ENCODE measurements around the gene ALPP.

The ALPP gene

DNA sequence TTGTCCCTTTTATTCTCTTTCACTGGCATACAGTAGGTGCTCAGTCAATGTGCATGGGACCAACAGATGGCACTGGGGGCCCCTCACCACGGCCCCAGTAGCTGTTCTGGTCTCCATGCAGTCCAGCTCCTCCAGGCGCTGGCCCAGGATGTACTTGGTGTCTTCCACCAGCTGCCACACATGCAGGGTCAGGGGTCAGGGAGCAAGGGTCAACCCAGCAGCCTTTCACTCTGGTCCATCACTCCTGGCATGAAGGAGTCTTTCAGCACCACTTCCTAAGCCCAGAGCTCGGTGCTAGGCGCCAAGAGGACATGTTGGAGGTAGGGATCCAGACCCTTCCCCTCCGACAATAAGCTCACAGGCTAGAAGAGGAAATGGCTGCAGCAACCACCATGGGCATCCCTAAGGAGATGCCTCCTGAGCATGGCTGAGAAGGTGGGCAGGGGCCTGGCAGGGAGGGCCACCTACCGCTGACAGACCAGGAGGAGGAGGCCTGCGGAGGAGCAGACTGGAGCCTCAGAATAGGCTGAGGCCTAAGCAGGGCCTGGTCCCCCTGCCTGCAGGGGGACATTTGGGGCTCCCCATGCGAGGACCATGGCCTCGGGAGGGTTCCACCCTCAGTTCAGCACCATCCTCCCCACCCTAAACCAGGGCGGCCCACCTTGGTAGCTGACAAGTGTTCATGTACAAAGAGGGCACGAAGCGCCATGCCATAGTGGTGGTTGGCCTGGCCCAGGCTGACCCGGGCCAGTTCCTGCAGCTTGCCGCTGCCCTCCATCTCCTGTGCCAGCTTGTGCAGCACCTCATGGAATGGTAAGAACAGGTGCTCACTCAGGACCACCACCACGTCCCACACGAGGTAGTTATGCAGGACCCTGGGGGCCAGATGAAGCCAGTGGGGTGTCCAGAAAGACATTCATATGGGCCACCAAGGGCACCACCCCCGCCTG is 38.2 kb downstream of the ALPP start:
- TF ChIP-seq, protein P1, sequence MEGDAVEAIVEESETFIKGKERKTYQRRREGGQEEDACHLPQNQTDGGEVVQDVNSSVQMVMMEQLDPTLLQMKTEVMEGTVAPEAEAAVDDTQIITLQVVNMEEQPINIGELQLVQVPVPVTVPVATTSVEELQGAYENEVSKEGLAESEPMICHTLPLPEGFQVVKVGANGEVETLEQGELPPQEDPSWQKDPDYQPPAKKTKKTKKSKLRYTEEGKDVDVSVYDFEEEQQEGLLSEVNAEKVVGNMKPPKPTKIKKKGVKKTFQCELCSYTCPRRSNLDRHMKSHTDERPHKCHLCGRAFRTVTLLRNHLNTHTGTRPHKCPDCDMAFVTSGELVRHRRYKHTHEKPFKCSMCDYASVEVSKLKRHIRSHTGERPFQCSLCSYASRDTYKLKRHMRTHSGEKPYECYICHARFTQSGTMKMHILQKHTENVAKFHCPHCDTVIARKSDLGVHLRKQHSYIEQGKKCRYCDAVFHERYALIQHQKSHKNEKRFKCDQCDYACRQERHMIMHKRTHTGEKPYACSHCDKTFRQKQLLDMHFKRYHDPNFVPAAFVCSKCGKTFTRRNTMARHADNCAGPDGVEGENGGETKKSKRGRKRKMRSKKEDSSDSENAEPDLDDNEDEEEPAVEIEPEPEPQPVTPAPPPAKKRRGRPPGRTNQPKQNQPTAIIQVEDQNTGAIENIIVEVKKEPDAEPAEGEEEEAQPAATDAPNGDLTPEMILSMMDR (IDR thresholded peaks at IDR 0.05; ENCODE audit: control insufficient read depth, insufficient read depth, low read depth, low read length, missing control alignments): no peak
- H3K4me3 ChIP-seq (ENCODE audit: control insufficient read depth, low read depth, low read length): no peak overlapping the region
- DNase-seq (ENCODE audit: low read depth): no peak

DNA sequence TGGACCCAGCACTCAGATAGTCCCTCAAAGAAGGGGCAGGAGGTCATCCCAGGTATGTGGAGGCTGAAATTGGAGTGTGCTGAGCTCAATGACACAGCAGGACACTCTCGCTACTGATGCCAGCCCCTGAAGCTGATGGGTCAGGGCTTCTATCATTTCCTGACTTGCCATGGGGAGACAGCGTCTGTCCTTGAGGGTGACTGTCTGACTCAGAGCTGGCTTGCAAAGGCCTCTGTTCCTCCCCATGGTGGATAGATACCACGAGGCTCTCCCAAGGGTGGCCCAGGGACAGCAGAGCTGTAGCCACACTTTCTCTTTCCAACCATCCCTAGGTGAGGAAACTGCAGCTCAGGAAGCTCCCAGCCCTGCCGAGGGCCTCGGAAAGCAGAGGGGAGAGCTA is 38.9 kb downstream of the ALPP start:
- no peak for DNase-seq (ENCODE audit: low read depth)
- no peak overlapping the region for H3K4me3 ChIP-seq (ENCODE audit: control insufficient read depth, low read depth, low read length)
- TF ChIP-seq, protein P1 (IDR thresholded peaks at IDR 0.05; ENCODE audit: control insufficient read depth, insufficient read depth, low read depth, low read length, missing control alignments): no peak

DNA sequence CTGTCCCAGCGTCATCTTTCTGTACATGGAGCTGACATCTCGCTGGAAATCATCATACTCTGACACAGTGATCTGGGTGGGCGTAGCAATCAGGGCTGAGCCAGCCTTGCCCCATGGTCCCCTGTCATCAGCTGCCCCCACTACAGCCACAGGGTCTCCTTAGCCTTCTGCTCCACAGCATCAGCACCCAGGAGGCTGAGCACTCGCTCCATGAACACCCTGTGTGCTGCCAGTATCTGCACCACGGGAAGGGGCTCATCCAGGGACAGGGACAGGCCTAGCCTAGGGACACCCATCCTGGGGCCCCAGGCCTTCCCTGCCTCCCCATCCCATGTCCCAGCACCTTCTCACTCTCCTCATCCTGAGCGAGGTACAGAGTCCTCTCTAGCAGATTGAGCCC is 39.5 kb downstream of the ALPP start:
- no peak for DNase-seq (ENCODE audit: low read depth)
- TF ChIP-seq, protein P1 (IDR thresholded peaks at IDR 0.05; ENCODE audit: control insufficient read depth, insufficient read depth, low read depth, low read length, missing control alignments): no peak
- H3K4me3 ChIP-seq (ENCODE audit: control insufficient read depth, low read depth, low read length): no peak overlapping the region

DNA sequence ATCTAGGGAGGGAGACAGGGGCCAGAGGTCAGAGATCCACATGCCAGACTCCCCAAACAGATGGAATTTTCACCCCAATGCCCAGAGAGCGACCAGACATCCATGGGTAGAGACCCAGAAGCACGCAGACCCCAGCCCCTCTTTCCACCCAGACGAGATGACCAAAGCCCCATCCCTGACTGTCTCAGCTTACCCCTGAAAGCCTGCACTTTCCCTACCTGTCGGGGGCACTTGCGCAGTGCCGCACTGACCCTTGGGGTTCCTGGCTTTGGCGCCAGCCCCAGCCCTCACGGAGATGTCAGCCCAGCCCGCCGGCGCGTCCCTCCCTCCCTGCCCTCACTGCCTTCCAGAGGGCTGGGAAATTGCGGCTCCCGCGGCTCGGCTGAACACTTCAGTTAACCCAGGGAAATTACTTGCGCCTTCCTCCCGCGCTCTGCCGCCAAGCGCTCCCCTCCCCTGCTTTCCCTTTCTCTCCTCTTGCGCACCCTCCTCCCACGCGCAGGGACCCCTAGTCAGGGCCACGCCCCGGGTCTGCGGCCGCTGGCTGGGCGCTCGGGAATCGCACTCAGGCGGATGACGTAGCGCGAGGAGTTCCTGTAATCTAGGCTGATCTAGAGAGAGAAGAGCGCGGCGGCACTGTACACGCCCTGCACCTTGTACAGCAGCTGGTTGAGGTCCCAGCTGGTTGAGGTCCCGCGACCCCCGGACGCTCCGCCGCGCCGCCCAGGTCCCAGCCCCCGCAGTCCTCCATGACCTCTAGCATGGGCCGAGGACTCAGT is 40.1 kb downstream of the ALPP start:
- peak overlapping the region; percentile 9 for H3K4me3 ChIP-seq (ENCODE audit: control insufficient read depth, low read depth, low read length)
- TF ChIP-seq, protein P1 (IDR thresholded peaks at IDR 0.05; ENCODE audit: control insufficient read depth, insufficient read depth, low read depth, low read length, missing control alignments): no peak
- no peak for DNase-seq (ENCODE audit: low read depth)

DNA sequence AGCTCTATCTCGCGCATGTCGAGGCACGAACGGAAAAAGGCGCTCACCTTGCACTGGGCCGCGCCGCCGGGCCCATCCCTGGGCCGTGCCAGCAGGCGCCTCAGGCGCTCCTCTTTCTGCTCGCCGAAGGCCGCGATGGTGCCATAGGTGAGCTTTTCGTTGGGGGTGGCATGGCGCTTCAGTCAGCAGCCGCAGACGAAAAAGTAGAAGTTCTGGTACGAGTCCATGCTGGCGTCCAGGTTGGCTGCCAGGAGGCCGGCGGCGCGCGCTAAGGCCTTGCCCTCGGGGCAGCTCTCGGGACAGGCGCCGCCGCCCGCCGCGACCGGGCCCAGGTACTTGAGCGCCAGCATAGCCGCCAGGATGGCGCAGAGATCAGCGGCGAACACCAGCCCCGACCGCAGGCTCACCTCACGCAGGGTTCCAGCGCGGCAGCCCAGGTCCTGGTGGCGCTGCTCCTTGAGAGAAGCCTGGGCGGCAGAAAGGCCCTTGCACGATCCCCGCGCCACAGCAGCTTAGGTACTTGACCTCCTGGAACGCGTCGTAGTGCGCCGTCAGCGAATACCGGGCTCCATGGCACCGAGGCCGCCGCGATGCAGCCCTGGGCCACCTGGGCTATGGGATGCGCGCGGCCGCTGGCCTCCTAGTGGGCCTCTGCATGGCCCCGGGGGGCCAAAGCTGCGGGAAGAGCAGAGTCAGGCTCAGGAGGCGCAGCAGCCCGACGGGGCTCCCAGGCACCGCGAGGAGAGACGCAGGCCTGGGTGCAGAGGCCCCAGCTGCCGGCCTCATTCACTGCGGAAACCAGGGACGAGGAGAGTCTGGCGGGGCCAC is 40.9 kb downstream of the ALPP start:
- TF ChIP-seq, protein P1 (IDR thresholded peaks at IDR 0.05; ENCODE audit: control insufficient read depth, insufficient read depth, low read depth, low read length, missing control alignments): no peak
- DNase-seq (ENCODE audit: low read depth): no peak
- H3K4me3 ChIP-seq (ENCODE audit: control insufficient read depth, low read depth, low read length): no peak overlapping the region

DNA sequence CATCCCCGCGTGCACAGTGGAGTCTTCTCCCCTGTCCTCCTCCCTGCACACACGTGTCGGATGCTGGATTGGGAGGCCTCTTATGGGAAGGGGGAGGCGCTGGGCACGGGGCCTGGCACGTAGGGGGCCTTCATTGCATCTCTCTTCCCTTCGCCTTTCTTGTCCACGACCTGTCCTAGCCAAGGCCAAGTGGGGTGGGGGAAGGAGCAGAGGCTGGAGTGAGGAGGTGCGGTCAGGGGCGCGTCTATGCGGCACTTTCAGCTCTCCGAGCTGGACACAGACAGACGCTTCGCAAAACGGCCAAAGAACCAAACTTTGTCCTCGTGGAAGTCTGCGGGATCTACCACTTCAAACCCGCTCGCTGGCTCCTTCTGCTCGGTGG is 41.5 kb downstream of the ALPP start:
- no peak overlapping the region for H3K4me3 ChIP-seq (ENCODE audit: control insufficient read depth, low read depth, low read length)
- TF ChIP-seq, protein P1 (IDR thresholded peaks at IDR 0.05; ENCODE audit: control insufficient read depth, insufficient read depth, low read depth, low read length, missing control alignments): no peak
- DNase-seq (ENCODE audit: low read depth): no peak

All from AG09309 (cell line).